Parathyroid adenoma (tissue), 2 donors: Measurements from ENCODE around the gene DUSP9.

ENCODE experiments used
- H2AFZ ChIP-seq: fragments of 300-600 bp; sonication (generic); one replicate; pipeline ENCODE4 v1.7.0; 2017; ENCODE audit warnings: antibody characterized with exemption, mild to moderate bottlenecking
- H3K27ac ChIP-seq: fragments of 300-600 bp; sonication (generic); one replicate; pipeline ENCODE4 v1.7.0; 2017
- H3K27me3 ChIP-seq: fragments of 300-600 bp; sonication (generic); one replicate; pipeline ENCODE4 v1.7.0; 2017; ENCODE audit warnings: low read length; ENCODE audit not compliant: control insufficient read depth, insufficient read depth
- H3K36me3 ChIP-seq: fragments of 300-600 bp; sonication (generic); one replicate; pipeline ENCODE4 v1.7.0; 2017; ENCODE audit warnings: low read length; ENCODE audit not compliant: control insufficient read depth, insufficient read depth
- H3K4me1 ChIP-seq: fragments of 300-600 bp; sonication (generic); one replicate; pipeline ENCODE4 v1.7.0; 2017; ENCODE audit warnings: control low read depth
- H3K4me2 ChIP-seq: fragments of 300-600 bp; sonication (generic); one replicate; pipeline ENCODE4 v1.7.0; 2017; ENCODE audit warnings: low read length
- H3K4me3 ChIP-seq: fragments of 300-600 bp; sonication (generic); one replicate; pipeline ENCODE4 v1.7.0; 2017; ENCODE audit warnings: low read depth, low read length
- H3K79me2 ChIP-seq: fragments of 300-600 bp; sonication (generic); one replicate; pipeline ENCODE4 v1.7.0; 2017; ENCODE audit warnings: control low read depth
- H3K9ac ChIP-seq: fragments of 300-600 bp; sonication (generic); one replicate; pipeline ENCODE4 v1.7.0; 2017; ENCODE audit warnings: mild to moderate bottlenecking
- H3K9me3 ChIP-seq: fragments of 300-600 bp; sonication (generic); one replicate; pipeline ENCODE4 v1.7.0; 2017; ENCODE audit warnings: low read length; ENCODE audit not compliant: control insufficient read depth
- CTCF ChIP-seq: fragments of 300-600 bp; sonication (generic); IDR thresholded peaks from one replicate; pipeline ENCODE4 v1.7.0; 2017; ENCODE audit warnings: antibody characterized with exemption, mild to moderate bottlenecking
- donor health status: primary hyperparathyroidism.

Gene DUSP9

GRCh38 chrX:153651540-153652079 lies 4.6 kb downstream of the DUSP9 start:
- no peaks in the 10 kb centered on the region for H3K79me2 ChIP-seq
- H3K9ac ChIP-seq: no peak overlapping the region
- no peaks in the 10 kb centered on the region for H3K9me3 ChIP-seq
- H3K4me1 ChIP-seq: no peaks in the 10 kb centered on the region
- H3K4me2 ChIP-seq: no peak overlapping the region
- no peak overlapping the region for H2AFZ ChIP-seq
- H3K27me3 ChIP-seq: no peaks in the 10 kb centered on the region
- no peaks in the 10 kb centered on the region for H3K36me3 ChIP-seq
- no peak overlapping the region for H3K4me3 ChIP-seq
- no peak overlapping the region for H3K27ac ChIP-seq
- peak; percentile 12 for TF ChIP-seq CTCF

- Histone ChIP-seq H3K4me1 (no peaks in the 10 kb centered on the region), H3K79me2 (no peaks in the 10 kb centered on the region), H2AFZ (no peak overlapping the region), H3K27me3 (no peaks in the 10 kb centered on the region), H3K4me3 (no peak overlapping the region), H3K9me3 (no peaks in the 10 kb centered on the region), H3K27ac (no peak overlapping the region), H3K4me2 (no peak overlapping the region), H3K9ac (no peak overlapping the region), H3K36me3 (no peaks in the 10 kb centered on the region)
- no peak for TF ChIP-seq CTCF
These were observed 6.6 kb downstream of the DUSP9 start for GRCh38 chrX:153653556-153653955.

- Histone ChIP-seq H2AFZ (no peak overlapping the region), H3K4me3 (no peak overlapping the region), H3K9me3 (no peaks in the 10 kb centered on the region), H3K36me3 (no peaks in the 10 kb centered on the region), H3K9ac (no peak overlapping the region), H3K27me3 (no peaks in the 10 kb centered on the region), H3K4me2 (no peak overlapping the region), H3K27ac (no peak overlapping the region), H3K4me1 (no peaks in the 10 kb centered on the region), H3K79me2 (no peaks in the 10 kb centered on the region)
- no peak for TF ChIP-seq CTCF
These were observed 10.2 kb downstream of the DUSP9 start for GRCh38 chrX:153657161-153657560.

GRCh38 chrX:153659268-153659667 lies 12.3 kb downstream of the DUSP9 start:
- no peaks in the 10 kb centered on the region for H3K9me3 ChIP-seq
- H3K9ac ChIP-seq: no peak overlapping the region
- TF ChIP-seq CTCF: no peak

GRCh38 chrX:153662266-153662665 lies 15.3 kb downstream of the DUSP9 start:
- H3K4me2 ChIP-seq: no peak overlapping the region
- H2AFZ ChIP-seq: no peak overlapping the region
- H3K9me3 ChIP-seq: no peaks in the 10 kb centered on the region
- no peak overlapping the region for H3K4me3 ChIP-seq
- no peak overlapping the region for H3K27ac ChIP-seq
- no peaks in the 10 kb centered on the region for H3K4me1 ChIP-seq
- TF ChIP-seq CTCF: peak; percentile 25
- H3K9ac ChIP-seq: no peak overlapping the region
- H3K27me3 ChIP-seq: no peaks in the 10 kb centered on the region
- no peaks in the 10 kb centered on the region for H3K36me3 ChIP-seq
- H3K79me2 ChIP-seq: no peaks in the 10 kb centered on the region

More at GRCh38 chrX:153659268-153659667, 12.3 kb downstream of the DUSP9 start:
- no peak overlapping the region for H3K27ac ChIP-seq
- H3K4me2 ChIP-seq: no peak overlapping the region
- no peaks in the 10 kb centered on the region for H3K4me1 ChIP-seq
- no peaks in the 10 kb centered on the region for H3K27me3 ChIP-seq
- no peak overlapping the region for H3K4me3 ChIP-seq
- no peaks in the 10 kb centered on the region for H3K79me2 ChIP-seq
- H2AFZ ChIP-seq: no peak overlapping the region
- H3K36me3 ChIP-seq: no peaks in the 10 kb centered on the region
